HepG2 (cell line): Measurements from ENCODE around the gene NOTCH3. TPM values are rescaled to one million over a fixed set of nuclear protein-coding genes. Genes with fewer than 3 reads are reported as not detected.

Experiments used
- ATAC-seq: fragments of 200-7000 bp; cut with Tn5 transposase; 3 replicates; pipeline ENCODE4 v1.9.1; 2020; ENCODE audit warnings: mild to moderate bottlenecking, moderate library complexity
- BruUV-seq: library from RNA; stranded (reverse); fragments of 400-500 nt; replicated peaks from 2 replicates; lab custom pipeline; 2021; lab: Mats Ljungman, UMichigan
- CTCF ChIA-PET: fragments of 300-600 bp; formaldehyde crosslinking; extraction: SDS; loops from one replicate; lab custom pipeline; 2021; ENCODE audit warnings: low total read pairs, inconsistent platforms, low intra/inter-chr PET ratio; lab: Yijun Ruan, JAX
- POLR2A ChIA-PET: fragments of 350-600 bp; sonication (Branson Sonifier 250); formaldehyde crosslinking; loops from one replicate; lab custom pipeline; 2020; ENCODE audit warnings: antibody characterized with exemption, inconsistent platforms; lab: Yijun Ruan, JAX
- DNase-seq: peaks from one replicate; pipeline ENCODE4 v3.0.0-alpha.2; 2015; ENCODE audit warnings: low spot score
- FAIRE-seq: peaks from 3 replicates; lab custom pipeline; 2011; peaks lifted over from hg19 to GRCh38; lab: Jason Lieb, UNC
- H2AFZ ChIP-seq: one replicate; pipeline ENCODE4 v1.6.1; 2011; ENCODE audit warnings: low read length, inconsistent platforms
- H3K27ac ChIP-seq: fragments of 300-600 bp; 3 replicates; pipeline ENCODE4 v1.8.0; 2011; ENCODE audit warnings: mixed run types, mild to moderate bottlenecking, mixed read lengths, low read length, inconsistent platforms; ENCODE audit not compliant: insufficient read depth; ENCODE audit errors: extremely low read length
- H3K27me3 ChIP-seq, 2 experiments: fragments of 200-600 bp in 1 of 2; 2 replicates in 1 of 2; 3 replicates in 1 of 2; pipeline versions ENCODE4 v1.6.0 to v1.8.0; 2011; ENCODE audit warnings: low read length in 2 of 2, mild to moderate bottlenecking in 2 of 2, moderate library complexity in 2 of 2, inconsistent platforms in 1 of 2; ENCODE audit not compliant: insufficient read depth in 2 of 2, control insufficient read depth in 1 of 2
- H3K36me3 ChIP-seq, 2 experiments: fragments of 200-600 bp in 1 of 2; replicated peaks in 1 of 2; 2 replicates in 1 of 2; 3 replicates in 1 of 2; pipeline versions ENCODE4 v1.5.1 to v1.8.0; 2011; ENCODE audit warnings: low read length in 2 of 2, inconsistent platforms in 1 of 2; ENCODE audit not compliant: insufficient read depth in 2 of 2, control insufficient read depth in 1 of 2
- H3K4me1 ChIP-seq: 2 replicates; pipeline ENCODE4 v1.5.1; 2012; ENCODE audit warnings: low read length, inconsistent platforms; ENCODE audit not compliant: insufficient read depth
- H3K4me2 ChIP-seq: 2 replicates; pipeline ENCODE4 v1.6.0; 2011; ENCODE audit warnings: low read depth, low read length, inconsistent platforms
- H3K4me3 ChIP-seq, 3 experiments: fragments of 200-600 bp in 1 of 3; sonication (generic), shearing (Covaris generic) in 1 of 3; replicated peaks in 1 of 3; 2 replicates each; pipeline ENCODE4 v1.5.1; 2011 to 2016; ENCODE audit warnings: low read length in 3 of 3, inconsistent platforms in 2 of 3, low read depth in 2 of 3, mild to moderate bottlenecking in 2 of 3, control low read depth in 1 of 3, mixed read lengths in 1 of 3; ENCODE audit not compliant: insufficient read depth in 1 of 3
- H3K79me2 ChIP-seq: one replicate; pipeline ENCODE4 v1.6.1; 2011; ENCODE audit warnings: low read length, inconsistent platforms; ENCODE audit not compliant: insufficient read depth
- H3K9ac ChIP-seq: 2 replicates; pipeline ENCODE4 v1.6.0; 2011; ENCODE audit warnings: mild to moderate bottlenecking, low read depth, low read length, inconsistent platforms; ENCODE audit not compliant: insufficient read depth
- H3K9me3 ChIP-seq: 2 replicates; pipeline ENCODE4 v1.5.1; 2012; ENCODE audit warnings: mild to moderate bottlenecking, low read length
- H4K20me1 ChIP-seq: 2 replicates; pipeline ENCODE4 v1.6.0; 2011; ENCODE audit warnings: inconsistent platforms, mild to moderate bottlenecking, low read length, moderate library complexity; ENCODE audit not compliant: insufficient read depth
- AGO2 ChIP-seq: fragments of 200-400 bp; formaldehyde crosslinking; optimal IDR thresholded peaks from 2 replicates; pipeline ENCODE3; 2017; ENCODE audit warnings: mild to moderate bottlenecking, low read depth, low read length, moderate library complexity
- NONO ChIP-seq, 2 experiments: fragments of 450-650 bp in 1 of 2; sonication (generic) in 1 of 2; formaldehyde crosslinking in 1 of 2; IDR thresholded peaks in 1 of 2; conservative IDR thresholded peaks in 1 of 2; 2 replicates each; pipeline versions ENCODE4 v1.6.1 to v1.8.0; 2017 to 2022; ENCODE audit warnings: mild to moderate bottlenecking in 1 of 2, missing genetic modification reagents in 1 of 2, moderate library complexity in 1 of 2
- RBFOX2 ChIP-seq: fragments of 200-400 bp; formaldehyde crosslinking; IDR thresholded peaks from 2 replicates; pipeline ENCODE4 v1.6.1; 2017; ENCODE audit warnings: low read depth, mild to moderate bottlenecking, low read length
- ZNF687 ChIP-seq: sonication (generic); formaldehyde crosslinking; IDR thresholded peaks from 2 replicates; pipeline ENCODE4 v1.5.1; 2020; ENCODE audit warnings: mild to moderate bottlenecking, missing genetic modification reagents, moderate library complexity
- WGBS: methylation state at CpG from one replicate; pipeline ENCODE4 v1.1.6; 2017; ENCODE audit warnings: low lambda C conversion rate; 5-methylcytosine and 5-hydroxymethylcytosine counted together
- in situ Hi-C: cut with HindIII; loops from 2 replicates; pipeline ENCODE4 v1.10.0; 2017; ENCODE audit warnings: low pct_unique_long_range_greater_than_20kb; ENCODE audit not compliant: extremely low pct_ligation_motif_present
- intact Hi-C: fragments of 100-400 bp; cut with micrococcal nuclease; formaldehyde crosslinking; loops from one replicate; pipeline ENCODE4 v1.10.0; 2022; ENCODE audit not compliant: unreplicated experiment
- polyA plus RNA-seq, 8 experiments: library from polyadenylated mRNA; depleted of rRNA in 3 of 8; stranded (reverse) in 7 of 8; unstranded in 1 of 8; fragments of >200 nt; fragmentation: Illumina TruSeq in 4 of 8; extraction: Trizol in 4 of 8; gene quantifications; 2 replicates each; pipeline versions ENCODE4 v1.2.1 to v1.2.3, GENCODE V29; 2011 to 2016; ENCODE audit warnings: low read depth in 4 of 8, missing spikeins in 1 of 8, mixed read lengths in 1 of 8; ENCODE audit not compliant: insufficient read depth in 1 of 8
- total RNA-seq, 5 experiments: library from RNA; depleted of rRNA; stranded (reverse); fragments of >200 nt; fragmentation: Illumina TruSeq; extraction: Trizol; gene quantifications; 2 replicates each; pipeline ENCODE4 v1.2.3, GENCODE V29; 2016; ENCODE audit warnings: low read depth in 1 of 5

NOTCH3 gene
- total and polyA plus RNA-seq, 2 of the 13 experiments (the other 11 are each of a cell fraction or from before 2014, with no cell fraction given): 0.09 to 0.28 TPM

- TF ChIP-seq ZNF687: peak; percentile 3; the same call in 1 of the 2 replicates
- peak; percentile 90 for TF ChIP-seq AGO2
Measured at GRCh38 chr19:15115762-15116615, 84.8 kb downstream of the NOTCH3 start (continued).

- Histone ChIP-seq H3K4me3 (no peak overlapping the region), H3K27me3 (no peaks in the 10 kb centered on the region), H3K36me3 (peaks cover 45 to 75% of the 10 kb centered on the region in 2 experiments), H3K4me1 (no peaks in the 10 kb centered on the region), H4K20me1 (no peaks in the 10 kb centered on the region)
- BruUV-seq: no TSS peak
- FAIRE-seq (no peak), ATAC-seq (peak; percentile 5; the same call in 1 of the 3 replicates)
- 100% methylated on average over 2 of the region's 13 CpGs for WGBS
- no peak for TF ChIP-seq NONO (IDR thresholded peaks at IDR 0.05)
- no peak for TF ChIP-seq NONO (CRISPR knock-in tag; conservative IDR thresholded peaks at IDR 0.05)
- TF ChIP-seq ZNF687: peak; percentile 18; the same call in 1 of the 2 replicates
- TF ChIP-seq RBFOX2: 0 out of 2 replicates have a peak, but pooled peaks have one; percentile 60
- TF ChIP-seq, all 625 proteins: peak for 2
- DNase-seq: no peak
- H3K4me2 ChIP-seq: no peak overlapping the region
- H3K9ac ChIP-seq: no peak overlapping the region
- ChIA-PET POLR2A (interaction anchor here (1.9 kb wide), 1 partner anchor 10 kb away, joined by 9 read pairs; a partner anchor contains a TSS), CTCF (no interaction called here)
- H2AFZ ChIP-seq: no peak overlapping the region
- H3K27ac ChIP-seq: no peak overlapping the region
- intact Hi-C loops: no loop called here
- in situ Hi-C loops: no loop called here
- H3K9me3 ChIP-seq: no peaks in the 10 kb centered on the region
- H3K79me2 ChIP-seq: no peaks in the 10 kb centered on the region
Measured at GRCh38 chr19:15115080-15115479, 85.7 kb downstream of the NOTCH3 start.
